Effector memory CD8-positive, alpha-beta T cell (primary cell): ENCODE data around the gene OLFML2A.

Experiments
- ATAC-seq: fragments of 150-1000 bp; cut with Tn5 transposase; replicated peaks from 2 replicates; pipeline ENCODE4 v1.10.0; 2021; ENCODE audit warnings: mild to moderate bottlenecking, moderate library complexity
- DNase-seq, 3 experiments: peaks; one replicate each; pipeline ENCODE4 v3.0.0; 2021
- H3K27ac Mint-ChIP-seq, 2 donors: one replicate each; pipeline ENCODE4 v1.8.0; 2022; ENCODE audit warnings: mild to moderate bottlenecking in 2 of 2, mixed read lengths in 2 of 2, moderate library complexity in 2 of 2
- H3K27me3 Mint-ChIP-seq, 2 donors: one replicate each; pipeline ENCODE4 v1.8.0; 2022; ENCODE audit warnings: mixed read lengths in 2 of 2
- H3K36me3 Mint-ChIP-seq: one replicate; pipeline ENCODE4 v1.8.0; 2022; ENCODE audit warnings: mild to moderate bottlenecking, moderate library complexity, mixed read lengths; ENCODE audit not compliant: insufficient read depth
- H3K4me1 Mint-ChIP-seq, 2 donors: one replicate each; pipeline ENCODE4 v1.8.0; 2022; ENCODE audit warnings: low read depth in 2 of 2, mixed read lengths in 2 of 2
- H3K4me3 Mint-ChIP-seq, 2 donors: one replicate each; pipeline ENCODE4 v1.8.0; 2022; ENCODE audit warnings: mild to moderate bottlenecking in 2 of 2, mixed read lengths in 2 of 2, moderate library complexity in 2 of 2
- H3K9me3 Mint-ChIP-seq, 2 donors: one replicate each; pipeline ENCODE4 v1.8.0; 2022; ENCODE audit warnings: mixed read lengths in 2 of 2

Gene OLFML2A

GRCh38 chr9:124855944-124856765, 79.2 kb downstream of the OLFML2A start:
- ATAC-seq, result no peak
- H3K4me3 Mint-ChIP-seq, result no peak overlapping the region
- no peaks in the 10 kb centered on the region for H3K27me3 Mint-ChIP-seq
- DNase-seq, result no peak
- H3K4me1 Mint-ChIP-seq, result peaks cover 29% of the 10 kb centered on the region in 2 donors
- H3K27ac Mint-ChIP-seq, result peak overlapping the region in 1 of 2 donors; percentile 78
- no peaks in the 10 kb centered on the region for H3K9me3 Mint-ChIP-seq
- peaks cover 32% of the 10 kb centered on the region for H3K36me3 Mint-ChIP-seq

GRCh38 chr9:124857533-124858162, 80.7 kb downstream of the OLFML2A start:
- Mint-ChIP-seq H3K9me3 (no peaks in the 10 kb centered on the region), H3K4me3 (no peak overlapping the region), H3K27me3 (no peaks in the 10 kb centered on the region), H3K4me1 (peaks cover 30% of the 10 kb centered on the region in 2 donors), H3K36me3 (peaks cover 41% of the 10 kb centered on the region), H3K27ac (peak overlapping the region in 1 of 2 donors; percentile 73)
- ATAC-seq (no peak), DNase-seq (no peak)

- Mint-ChIP-seq H3K9me3 (no peaks in the 10 kb centered on the region), H3K27me3 (no peaks in the 10 kb centered on the region), H3K4me1 (peaks cover 26% of the 10 kb centered on the region in 2 donors), H3K4me3 (no peak overlapping the region), H3K27ac (peak overlapping the region in 1 of 2 donors; percentile 73), H3K36me3 (peaks cover 41% of the 10 kb centered on the region)
- ATAC-seq (no peak), DNase-seq (no peak)
These were observed 81.6 kb downstream of the OLFML2A start for GRCh38 chr9:124858330-124859046.

- peaks cover 41% of the 10 kb centered on the region for H3K36me3 Mint-ChIP-seq
These were observed 83.1 kb downstream of the OLFML2A start for GRCh38 chr9:124859803-124860581.

GRCh38 chr9:124860582-124861341, 83.8 kb downstream of the OLFML2A start:
- no peak for DNase-seq
- H3K27ac Mint-ChIP-seq, result peak overlapping the region; percentile 94 to 95
- H3K27me3 Mint-ChIP-seq, result no peaks in the 10 kb centered on the region
- H3K4me3 Mint-ChIP-seq, result peak overlapping the region; percentile 95 to 96
- ATAC-seq, result no peak
- H3K9me3 Mint-ChIP-seq, result no peaks in the 10 kb centered on the region
- H3K4me1 Mint-ChIP-seq, result peaks cover 23 to 26% of the 10 kb centered on the region in 2 donors
- H3K36me3 Mint-ChIP-seq, result peaks cover 44% of the 10 kb centered on the region

More at GRCh38 chr9:124859803-124860581, 83.1 kb downstream of the OLFML2A start:
- DNase-seq (no peak), ATAC-seq (no peak)
- H3K27ac Mint-ChIP-seq, result peak overlapping the region; percentile 94 to 95
- peak overlapping the region; percentile 95 to 96 for H3K4me3 Mint-ChIP-seq
- peaks cover 24 to 26% of the 10 kb centered on the region in 2 donors for H3K4me1 Mint-ChIP-seq
- H3K27me3 Mint-ChIP-seq, result no peaks in the 10 kb centered on the region
- no peaks in the 10 kb centered on the region for H3K9me3 Mint-ChIP-seq

- Mint-ChIP-seq H3K4me1 (peaks cover 23 to 26% of the 10 kb centered on the region in 2 donors), H3K4me3 (peak within 1 kb of the TSS; percentile 95 to 96), H3K27me3 (no peaks in the 10 kb centered on the region), H3K36me3 (peaks cover 38% of the 10 kb centered on the region), H3K27ac (peak within 1 kb of the TSS; percentile 94 to 95), H3K9me3 (no peaks in the 10 kb centered on the region)
- ATAC-seq, result peak; percentile 90
- DNase-seq, result peak; percentile 94 to 96 (median 96)
These were observed 84.7 kb downstream of the OLFML2A start, which contains the start of the genes ARPC5L and RPL35 for GRCh38 chr9:124861342-124862229. ARPC5L (plus strand) TSS chr9:124862130; CDS start chr9:124869291, 7,161 bp downstream. RPL35 (minus strand) TSS chr9:124861957; CDS start chr9:124861912, 45 bp downstream.

- Mint-ChIP-seq H3K27me3 (no peaks in the 10 kb centered on the region), H3K9me3 (no peaks in the 10 kb centered on the region), H3K4me1 (peaks cover 25 to 31% of the 10 kb centered on the region in 2 donors), H3K27ac (no peak overlapping the region), H3K36me3 (peaks cover 38% of the 10 kb centered on the region), H3K4me3 (peak overlapping the region; percentile 46 to 96)
- DNase-seq, result no peak
- no peak for ATAC-seq
These were observed 86.5 kb downstream of the OLFML2A start for GRCh38 chr9:124863371-124863871.
